Lung (tissue), 12 donors: ENCODE results near the gene SPNS2. TPM values are rescaled to one million over a fixed set of nuclear protein-coding genes. Genes with fewer than 3 reads are reported as not detected.

Source experiments
- ATAC-seq: fragments of 200-7000 bp; cut with Tn5 transposase; one replicate; pipeline ENCODE4 v1.9.1; 2020; ENCODE audit warnings: moderate number of reproducible peaks; ENCODE audit not compliant: insufficient read depth, low FRiP score
- DNase-seq, 3 donors: peaks; one replicate each; pipeline ENCODE4 v3.0.0-alpha.2; 2013 to 2017
- H3K27ac ChIP-seq, 2 donors: one replicate each; pipeline ENCODE4 v1.5.1; 2013; ENCODE audit warnings: mild to moderate bottlenecking in 2 of 2, moderate library complexity in 2 of 2, control low read depth in 1 of 2, inconsistent platforms in 1 of 2, low read depth in 1 of 2, low read length in 1 of 2
- H3K27me3 ChIP-seq, 3 donors: one replicate each; pipeline ENCODE4 v1.5.1; 2013; ENCODE audit warnings: low read length in 2 of 3; ENCODE audit not compliant: control insufficient read depth in 3 of 3, insufficient read depth in 3 of 3
- H3K36me3 ChIP-seq, 4 donors: one replicate each; pipeline ENCODE4 v1.5.1; 2013; ENCODE audit warnings: low read length in 4 of 4, mild to moderate bottlenecking in 1 of 4, moderate library complexity in 1 of 4; ENCODE audit not compliant: control insufficient read depth in 4 of 4, insufficient read depth in 4 of 4
- H3K4me1 ChIP-seq, 5 donors: one replicate each; pipeline ENCODE4 v1.5.1; 2013; ENCODE audit warnings: low read length in 5 of 5, mild to moderate bottlenecking in 2 of 5, moderate library complexity in 1 of 5; ENCODE audit not compliant: control insufficient read depth in 5 of 5, insufficient read depth in 5 of 5
- H3K4me3 ChIP-seq: one replicate; pipeline ENCODE4 v1.5.1; 2013; ENCODE audit warnings: mild to moderate bottlenecking, control low read depth, moderate library complexity
- H3K9ac ChIP-seq, 2 donors: one replicate each; pipeline ENCODE4 v1.5.1; 2013; ENCODE audit warnings: low read length in 2 of 2, control low read depth in 1 of 2; ENCODE audit not compliant: insufficient read depth in 1 of 2
- H3K9me3 ChIP-seq, 4 donors: one replicate each; pipeline ENCODE4 v1.5.1; 2013; ENCODE audit warnings: low read length in 3 of 4, mild to moderate bottlenecking in 1 of 4, moderate library complexity in 1 of 4; ENCODE audit not compliant: control insufficient read depth in 4 of 4, insufficient read depth in 3 of 4
- CTCF ChIP-seq: IDR thresholded peaks from 2 replicates; pipeline ENCODE4 v1.5.1; 2012; ENCODE audit warnings: mild to moderate bottlenecking; ENCODE audit errors: control extremely low read depth, extremely low read depth
- whole genome bisulfite sequencing, 2 donors: extraction: QIAGEN DNeasy Blood & Tissue Kit; methylation state at CpG; one replicate each; pipeline ENCODE4 v1.1.7; 2013; 5-methylcytosine and 5-hydroxymethylcytosine counted together
- polyA plus RNA-seq, 2 donors: library from polyadenylated mRNA; stranded (reverse); fragments of 200-250 nt; gene quantifications; one replicate each; pipeline ENCODE4 v1.2.1, GENCODE V29; 2013
- total RNA-seq, 2 donors: library from RNA; depleted of rRNA in 1 of 2; stranded (reverse); fragments of >200 nt in 1 of 2; gene quantifications; one replicate each; pipeline ENCODE4 v1.2.1, GENCODE V29; 2014 to 2021
- donor health status: control.
- donor health status: control.
- donor health status: Bipolar disorder and iron deficiency.
- donor health status: healthy.
- donor health status: DM: yes; HTN: yes; CAD: no.

Gene SPNS2
- total and polyA plus RNA-seq, 4 donors: 26.8 to 60.1 (median 42.5) TPM

- Histone ChIP-seq H3K4me1 (peaks cover 0 to 27% (median 16%) of the 10 kb centered on the region in 5 donors), H3K27me3 (no peaks in the 10 kb centered on the region), H3K4me3 (no peak overlapping the region), H3K36me3 (peaks cover 0 to 46% (median 7%) of the 10 kb centered on the region in 4 donors), H3K9me3 (no peaks in the 10 kb centered on the region), H3K9ac (no peak overlapping the region), H3K27ac (peak overlapping the region; percentile 51 to 79)
- ATAC-seq: peak; percentile 17
- 37 to 50% methylated on average over 18 of the region's 18 CpGs for WGBS, 2 donors
- no peak for DNase-seq
- TF ChIP-seq CTCF: no peak
Observed at GRCh38 chr17:4536742-4537411, 38.2 kb downstream of the SPNS2 start.

- Histone ChIP-seq H3K4me1 (peaks cover 0 to 27% (median 16%) of the 10 kb centered on the region in 5 donors), H3K4me3 (no peak overlapping the region), H3K9me3 (no peaks in the 10 kb centered on the region), H3K36me3 (peaks cover 0 to 53% (median 10%) of the 10 kb centered on the region in 4 donors), H3K9ac (no peak overlapping the region), H3K27me3 (no peaks in the 10 kb centered on the region), H3K27ac (peak overlapping the region; percentile 24 to 79)
- ATAC-seq (no peak), DNase-seq (no peak)
- no peak for TF ChIP-seq CTCF
- 68% methylated on average over 19 of the region's 19 CpGs for WGBS, 2 donors
Observed at GRCh38 chr17:4537451-4538235, 39.0 kb downstream of the SPNS2 start.

GRCh38 chr17:4538236-4539002 is 39.7 kb downstream of the SPNS2 start:
- H3K36me3 ChIP-seq: peaks cover 0 to 61% (median 12%) of the 10 kb centered on the region in 4 donors
- no peak overlapping the region for H3K9ac ChIP-seq
- no peak overlapping the region for H3K4me3 ChIP-seq

More at GRCh38 chr17:4538236-4539002, 39.7 kb downstream of the SPNS2 start:
- no peak for TF ChIP-seq CTCF
- Histone ChIP-seq H3K27me3 (no peaks in the 10 kb centered on the region), H3K9me3 (no peaks in the 10 kb centered on the region), H3K4me1 (peaks cover 0 to 25% (median 16%) of the 10 kb centered on the region in 5 donors), H3K27ac (peak overlapping the region in 1 of 2 donors; percentile 79)
- ATAC-seq (no peak), DNase-seq (no peak)
- 57 to 62% methylated on average over 13 of the region's 13 CpGs for WGBS, 2 donors
